GM12878 (cell line): Measurements from ENCODE around the gene PC. TPM values are rescaled to one million over a fixed set of nuclear protein-coding genes. Genes with fewer than 3 reads are reported as not detected.
A peak's percentile ranks its signal among the peaks of the same experiment; 100 is the strongest.

Source experiments
- ATAC-seq: fragments of 200-7000 bp; cut with Tn5 transposase; 3 replicates; pipeline ENCODE4 v1.9.1; 2020; ENCODE audit warnings: mild to moderate bottlenecking, moderate library complexity
- BruUV-seq: library from RNA; stranded (reverse); fragments of 400-500 nt; replicated peaks from 2 replicates; lab custom pipeline; 2021; lab: Mats Ljungman, UMichigan
- CTCF ChIA-PET: fragments of 300-600 bp; sonication (Branson Sonifier 250); formaldehyde crosslinking; extraction: SDS; loops from one replicate; lab custom pipeline; 2021; ENCODE audit warnings: inconsistent platforms; lab: Yijun Ruan, JAX
- POLR2A ChIA-PET: fragments of 350-600 bp; formaldehyde crosslinking; extraction: SDS; loops from one replicate; lab custom pipeline; 2021; ENCODE audit warnings: inconsistent platforms; lab: Charles Lee
- RAD21 ChIA-PET: fragments of 300-600 bp; sonication (Branson Sonifier 250); formaldehyde crosslinking; loops from one replicate; lab custom pipeline; 2023; ENCODE audit warnings: antibody characterized with exemption; ENCODE audit not compliant: unreplicated experiment; lab: Charles Lee
- SMC1A ChIA-PET: fragments of 300-600 bp; sonication (Branson Sonifier 250); formaldehyde crosslinking; loops from one replicate; lab custom pipeline; 2023; ENCODE audit not compliant: unreplicated experiment, uncharacterized antibody; lab: Charles Lee
- DNase-seq: peaks from one replicate; pipeline ENCODE4 v3.0.0-alpha.2; 2011; ENCODE audit warnings: low read depth, low spot score
- FAIRE-seq: peaks from 3 replicates; lab custom pipeline; 2011; peaks lifted over from hg19 to GRCh38; lab: Jason Lieb, UNC
- H2AFZ ChIP-seq: 2 replicates; pipeline ENCODE4 v1.6.0; 2011; ENCODE audit warnings: low read depth, low read length, control low read depth; ENCODE audit not compliant: control insufficient read depth
- H3K27ac ChIP-seq: 2 replicates; pipeline ENCODE4 v1.5.1; 2011; ENCODE audit warnings: control low read depth; ENCODE audit not compliant: control insufficient read depth, insufficient read depth
- H3K27me3 ChIP-seq, 2 experiments: replicated peaks in 1 of 2; 2 replicates each; pipeline versions ENCODE4 v1.6.0 to v1.6.1; 2011; ENCODE audit warnings: low read length in 1 of 2; ENCODE audit not compliant: control insufficient read depth in 2 of 2, insufficient read depth in 2 of 2
- H3K36me3 ChIP-seq, 2 experiments: 2 replicates each; pipeline ENCODE4 v1.5.1; 2011; ENCODE audit warnings: low read length in 1 of 2; ENCODE audit not compliant: control insufficient read depth in 2 of 2, insufficient read depth in 2 of 2
- H3K4me1 ChIP-seq: 2 replicates; pipeline ENCODE4 v1.6.1; 2011; ENCODE audit warnings: mild to moderate bottlenecking, low read length, moderate library complexity, mixed read lengths; ENCODE audit not compliant: control insufficient read depth, insufficient read depth
- H3K4me2 ChIP-seq: 2 replicates; pipeline ENCODE4 v1.6.0; 2011; ENCODE audit warnings: control low read depth; ENCODE audit not compliant: control insufficient read depth, insufficient read depth
- H3K4me3 ChIP-seq: fragments of 200-600 bp; sonication (generic); 2 replicates; pipeline ENCODE4 v1.5.1; 2016
- H3K79me2 ChIP-seq: 2 replicates; pipeline ENCODE4 v1.6.0; 2011; ENCODE audit warnings: low read length; ENCODE audit not compliant: control insufficient read depth, insufficient read depth
- H3K9ac ChIP-seq: 2 replicates; pipeline ENCODE4 v1.8.0; 2011; ENCODE audit warnings: low read length, control low read depth, mixed read lengths; ENCODE audit not compliant: control insufficient read depth, insufficient read depth
- H3K9me3 ChIP-seq: replicated peaks from 3 replicates; pipeline ENCODE4 v1.5.1; 2011; ENCODE audit warnings: mild to moderate bottlenecking, low read length; ENCODE audit not compliant: control insufficient read depth, insufficient read depth
- H4K20me1 ChIP-seq: 2 replicates; pipeline ENCODE4 v1.6.0; 2011; ENCODE audit not compliant: control insufficient read depth, insufficient read depth
- ATF7 ChIP-seq: fragments of 450-650 bp; IDR thresholded peaks from 2 replicates; pipeline ENCODE4 v1.6.1; 2016; ENCODE audit warnings: low read depth, mild to moderate bottlenecking
- CEBPB ChIP-seq, 2 experiments: fragments of 150-350 bp in 1 of 2; IDR thresholded peaks; 2 replicates each; pipeline ENCODE4 v1.6.1; 2012 to 2014; ENCODE audit warnings: low read depth in 2 of 2, low read length in 2 of 2, borderline replicate concordance in 1 of 2, inconsistent platforms in 1 of 2
- CHD4 ChIP-seq: fragments of 200-600 bp; sonication (generic); IDR thresholded peaks from 2 replicates; pipeline ENCODE4 v1.6.1; 2016; ENCODE audit warnings: mild to moderate bottlenecking
- ETV6 ChIP-seq, 2 experiments: fragments of 450-650 bp in 1 of 2; IDR thresholded peaks in 1 of 2; conservative IDR thresholded peaks in 1 of 2; 2 replicates each; pipeline ENCODE4 v1.6.1; 2014; ENCODE audit warnings: antibody characterized with exemption in 1 of 2, borderline replicate concordance in 1 of 2, low read depth in 1 of 2, mild to moderate bottlenecking in 1 of 2, moderate library complexity in 1 of 2
- FOS ChIP-seq: IDR thresholded peaks from 3 replicates; pipeline ENCODE4 v1.6.1; 2011; ENCODE audit warnings: borderline replicate concordance; ENCODE audit not compliant: insufficient read length; ENCODE audit errors: extremely low read depth
- HDAC6 ChIP-seq: fragments of 200-600 bp; sonication (generic); IDR thresholded peaks from one replicate; pipeline ENCODE4 v1.8.0; 2017; ENCODE audit warnings: antibody characterized with exemption; ENCODE audit not compliant: unreplicated experiment
- KAT2A ChIP-seq: conservative IDR thresholded peaks from 2 replicates; pipeline ENCODE4 v1.6.1; 2011; ENCODE audit warnings: low read depth, low read length; ENCODE audit not compliant: control insufficient read depth
- POLR2A ChIP-seq: IDR thresholded peaks from 2 replicates; pipeline ENCODE4 v1.6.1; 2011; ENCODE audit warnings: low read depth, mild to moderate bottlenecking, low read length
- RAD51 ChIP-seq: fragments of 450-650 bp; IDR thresholded peaks from 2 replicates; pipeline ENCODE4 v1.6.1; 2016; ENCODE audit warnings: moderate library complexity, mild to moderate bottlenecking, inconsistent platforms
- RCOR1 ChIP-seq: conservative IDR thresholded peaks from 2 replicates; pipeline ENCODE4 v1.6.1; 2012; ENCODE audit warnings: low read depth, low read length, improper control_type of control experiment
- SRF ChIP-seq, 2 experiments: IDR thresholded peaks; 2 replicates each; pipeline ENCODE4 v1.6.1; 2011; ENCODE audit warnings: low read depth in 2 of 2, low read length in 2 of 2, mild to moderate bottlenecking in 1 of 2, moderate library complexity in 1 of 2
- USF2 ChIP-seq: IDR thresholded peaks from 2 replicates; pipeline ENCODE4 v1.6.1; 2011; ENCODE audit warnings: low read depth, low read length, improper control_type of control experiment, borderline replicate concordance
- WGBS: methylation state at CpG from one replicate; pipeline ENCODE4 v1.1.6; 2016; ENCODE audit warnings: low lambda C conversion rate; ENCODE audit not compliant: insufficient replicate concordance, insufficient coverage; ENCODE audit errors: missing lambda C conversion rate; 5-methylcytosine and 5-hydroxymethylcytosine counted together
- in situ Hi-C: fragments of 300-500 bp; cut with MboI; formaldehyde crosslinking; loops from 9 replicates; pipeline ENCODE4 v1.14.3; 2018; ENCODE audit warnings: mixed read lengths
- intact Hi-C: fragments of 100-400 bp; cut with micrococcal nuclease; formaldehyde crosslinking; loops from one replicate; pipeline ENCODE4 v1.14.2; 2022; ENCODE audit not compliant: unreplicated experiment
- polyA plus RNA-seq, 11 experiments: library from polyadenylated mRNA; depleted of rRNA in 4 of 11; unstranded in 6 of 11; stranded (reverse) in 5 of 11; fragments of >200 nt; fragmentation: Nextera tagmentation in 4 of 11; fragmentation: Illumina TruSeq in 1 of 11; extraction: Ambion mirVana in 4 of 11; extraction: Trizol in 1 of 11; gene quantifications; 1 replicate in 1 of 11; 2 replicates in 10 of 11; pipeline versions ENCODE4 v1.2.1 to v1.2.3, GENCODE V29; 2011 to 2016; ENCODE audit warnings: inconsistent platforms in 2 of 11, missing spikeins in 2 of 11, low read depth in 1 of 11
- total RNA-seq, 4 experiments: library from RNA; depleted of rRNA in 3 of 4; stranded (reverse); fragments of >200 nt in 3 of 4; fragmentation: Illumina TruSeq in 1 of 4; extraction: Trizol in 1 of 4; gene quantifications; 2 replicates each; pipeline versions ENCODE4 v1.2.1 to v1.2.3, GENCODE V29; 2013 to 2021
- TF ChIP-seq, protein P1 (sequence below): fragments of 450-650 bp; formaldehyde crosslinking; IDR thresholded peaks from 2 replicates; pipeline ENCODE4 v1.4.0; 2020; ENCODE audit warnings: mild to moderate bottlenecking, moderate library complexity

The PC gene
- total and polyA plus RNA-seq, 10 of the 15 experiments (the other 5 are each of a cell fraction or from before 2014, with no cell fraction given): 0.22 to 10.3 (median 4.5) TPM

DNA sequence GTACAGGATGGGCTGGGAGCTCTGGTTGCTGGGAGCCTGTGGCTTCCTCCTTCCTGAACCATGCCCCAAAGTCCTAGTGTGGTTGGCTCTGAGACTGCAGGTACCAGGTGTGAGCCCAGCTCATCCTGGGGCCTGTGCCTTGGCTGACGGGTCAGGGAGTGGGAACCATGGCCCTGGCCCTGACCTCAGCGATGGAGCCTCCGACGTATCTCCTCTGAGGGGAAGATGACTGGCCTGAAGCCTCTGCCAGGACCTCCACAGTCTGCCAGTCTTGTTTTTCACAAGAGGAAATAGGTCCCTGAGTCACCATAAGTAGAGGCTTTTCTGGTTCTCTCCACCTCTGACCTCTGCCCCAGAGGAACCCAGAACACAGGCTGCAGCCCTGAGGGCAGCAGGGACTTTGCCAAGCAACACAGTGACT lies 111.5 kb downstream of the PC start:
- Histone ChIP-seq H3K4me2 (no peak overlapping the region), H3K27ac (no peak overlapping the region), H3K9ac (no peak overlapping the region), H3K36me3 (peaks cover 2 to 4% of the 10 kb centered on the region in 2 experiments; a peak in 2 of 4 replicates), H3K79me2 (peaks cover 30% of the 10 kb centered on the region), H3K4me3 (no peak overlapping the region), H3K4me1 (peaks cover 11% of the 10 kb centered on the region), H4K20me1 (no peaks in the 10 kb centered on the region), H2AFZ (no peak overlapping the region), H3K27me3 (no peaks in the 10 kb centered on the region), H3K9me3 (no peaks in the 10 kb centered on the region)
- intact Hi-C loops: no loop called here
- BruUV-seq: no TSS peak
- ATAC-seq (no peak), DNase-seq (no peak), FAIRE-seq (no peak)
- 97% methylated on average over 4 of the region's 4 CpGs for WGBS
- in situ Hi-C loops: no loop called here
- 0 out of 2 replicates have a peak, but pooled peaks have one; percentile 31 for TF ChIP-seq POLR2A
- no peak for TF ChIP-seq ETV6 (conservative IDR thresholded peaks at IDR 0.05 in 1 of 2, IDR thresholded peaks at IDR 0.05 in 1 of 2; ENCODE audit: borderline replicate concordance in 1 of 2, low read depth in 1 of 2)
- RAD21 ChIA-PET: no interaction called here
- SMC1A ChIA-PET: no interaction called here
- CTCF ChIA-PET: no interaction called here
- POLR2A ChIA-PET: interaction anchor here (5.5 kb wide), 1 partner anchor 9 kb away, joined by 49 read pairs; no protein-coding TSS in a partner anchor

GRCh38 chr11:66845876-66846212 lies 112.3 kb downstream of the PC start:
- POLR2A ChIA-PET: interaction anchor here (0.8 to 5.5 kb wide), 2 partner anchors 10 to 190 kb away, joined by 3 to 49 read pairs; no protein-coding TSS in a partner anchor
- WGBS: 94% methylated on average over 9 of the region's 9 CpGs
- no peaks in the 10 kb centered on the region for H3K9me3 ChIP-seq
- no peak overlapping the region for H3K9ac ChIP-seq
- in situ Hi-C loops: no loop called here
- no peak for DNase-seq
- H3K27ac ChIP-seq: no peak overlapping the region
- SMC1A ChIA-PET: no interaction called here
- H4K20me1 ChIP-seq: no peaks in the 10 kb centered on the region
- no peaks in the 10 kb centered on the region for H3K27me3 ChIP-seq
- CTCF ChIA-PET: interaction anchor here (1.0 kb wide), 1 partner anchor 9 kb away, joined by 3 read pairs; no protein-coding TSS in a partner anchor
- peaks cover 2 to 4% of the 10 kb centered on the region in 2 experiments; a peak in 2 of 4 replicates for H3K36me3 ChIP-seq
- peaks cover 35% of the 10 kb centered on the region for H3K79me2 ChIP-seq
- H3K4me1 ChIP-seq: peaks cover 16% of the 10 kb centered on the region
- H3K4me2 ChIP-seq: no peak overlapping the region
- no TSS peak for BruUV-seq
- H2AFZ ChIP-seq: no peak overlapping the region
- FAIRE-seq: no peak
- no peak overlapping the region for H3K4me3 ChIP-seq
- RAD21 ChIA-PET: interaction anchor here (1.2 kb wide), 1 partner anchor 10 kb away, joined by 3 read pairs; no protein-coding TSS in a partner anchor
- intact Hi-C loops: no loop called here
- ATAC-seq: no peak
- TF ChIP-seq USF2 (no peak), FOS (no peak), SRF (IDR thresholded peaks at IDR 0.05; ENCODE audit: low read depth in 2 of 2, low read length in 2 of 2) (no peak), RAD51 (no peak), RCOR1 (no peak), CHD4 (no peak), CEBPB (IDR thresholded peaks at IDR 0.05; ENCODE audit: borderline replicate concordance in 1 of 2, low read depth in 2 of 2, low read length in 2 of 2) (no peak), HDAC6 (no peak), ATF7 (no peak), KAT2A (no peak)
- TF ChIP-seq, protein P1, sequence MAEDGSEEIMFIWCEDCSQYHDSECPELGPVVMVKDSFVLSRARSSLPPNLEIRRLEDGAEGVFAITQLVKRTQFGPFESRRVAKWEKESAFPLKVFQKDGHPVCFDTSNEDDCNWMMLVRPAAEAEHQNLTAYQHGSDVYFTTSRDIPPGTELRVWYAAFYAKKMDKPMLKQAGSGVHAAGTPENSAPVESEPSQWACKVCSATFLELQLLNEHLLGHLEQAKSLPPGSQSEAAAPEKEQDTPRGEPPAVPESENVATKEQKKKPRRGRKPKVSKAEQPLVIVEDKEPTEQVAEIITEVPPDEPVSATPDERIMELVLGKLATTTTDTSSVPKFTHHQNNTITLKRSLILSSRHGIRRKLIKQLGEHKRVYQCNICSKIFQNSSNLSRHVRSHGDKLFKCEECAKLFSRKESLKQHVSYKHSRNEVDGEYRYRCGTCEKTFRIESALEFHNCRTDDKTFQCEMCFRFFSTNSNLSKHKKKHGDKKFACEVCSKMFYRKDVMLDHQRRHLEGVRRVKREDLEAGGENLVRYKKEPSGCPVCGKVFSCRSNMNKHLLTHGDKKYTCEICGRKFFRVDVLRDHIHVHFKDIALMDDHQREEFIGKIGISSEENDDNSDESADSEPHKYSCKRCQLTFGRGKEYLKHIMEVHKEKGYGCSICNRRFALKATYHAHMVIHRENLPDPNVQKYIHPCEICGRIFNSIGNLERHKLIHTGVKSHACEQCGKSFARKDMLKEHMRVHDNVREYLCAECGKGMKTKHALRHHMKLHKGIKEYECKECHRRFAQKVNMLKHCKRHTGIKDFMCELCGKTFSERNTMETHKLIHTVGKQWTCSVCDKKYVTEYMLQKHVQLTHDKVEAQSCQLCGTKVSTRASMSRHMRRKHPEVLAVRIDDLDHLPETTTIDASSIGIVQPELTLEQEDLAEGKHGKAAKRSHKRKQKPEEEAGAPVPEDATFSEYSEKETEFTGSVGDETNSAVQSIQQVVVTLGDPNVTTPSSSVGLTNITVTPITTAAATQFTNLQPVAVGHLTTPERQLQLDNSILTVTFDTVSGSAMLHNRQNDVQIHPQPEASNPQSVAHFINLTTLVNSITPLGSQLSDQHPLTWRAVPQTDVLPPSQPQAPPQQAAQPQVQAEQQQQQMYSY (CRISPR knock-in tag): no peak
